H1 (cell line): ENCODE results near the gene NOD2. TPM values are rescaled to one million over a fixed set of nuclear protein-coding genes. Genes with fewer than 3 reads are reported as not detected.

Experiments
- CTCF ChIA-PET: fragments of 300-600 bp; sonication (Branson Sonifier 250); formaldehyde crosslinking; loops from one replicate; lab custom pipeline; 2021; ENCODE audit not compliant: partially characterized antibody; lab: Charles Lee
- POLR2A ChIA-PET: fragments of 300-600 bp; sonication (Branson Sonifier 250); formaldehyde crosslinking; loops from one replicate; lab custom pipeline; 2021; ENCODE audit warnings: inconsistent platforms; ENCODE audit not compliant: partially characterized antibody; lab: Charles Lee
- DNase-seq, 2 experiments: peaks; one replicate each; pipeline versions ENCODE4 v3.0.0 to v3.0.0-alpha.2; 2010 to 2022; ENCODE audit warnings: low spot score in 2 of 2, low read depth in 1 of 2, mixed read lengths in 1 of 2
- FAIRE-seq: peaks from 2 replicates; lab custom pipeline; 2011; peaks lifted over from hg19 to GRCh38; lab: Jason Lieb, UNC
- H2AFZ ChIP-seq: 2 replicates; pipeline ENCODE4 v1.8.1; 2012; ENCODE audit warnings: low read length, inconsistent platforms
- H2AK5ac ChIP-seq: 2 replicates; pipeline ENCODE4 v1.6.1; 2013; ENCODE audit warnings: low read depth, low read length
- H2BK120ac ChIP-seq: replicated peaks from 2 replicates; pipeline ENCODE3; 2013; ENCODE audit warnings: low read depth, low read length, inconsistent platforms
- H2BK12ac ChIP-seq: 2 replicates; pipeline ENCODE4 v1.6.1; 2013; ENCODE audit warnings: low read depth, low read length
- H2BK15ac ChIP-seq: 2 replicates; pipeline ENCODE4 v1.6.1; 2013; ENCODE audit warnings: low read length
- H2BK20ac ChIP-seq: 2 replicates; pipeline ENCODE4 v1.6.1; 2013; ENCODE audit warnings: low read length
- H2BK5ac ChIP-seq: 2 replicates; pipeline ENCODE4 v1.6.1; 2013; ENCODE audit warnings: low read depth, low read length
- H3K14ac ChIP-seq: 2 replicates; pipeline ENCODE4 v1.6.1; 2013; ENCODE audit warnings: inconsistent platforms; ENCODE audit not compliant: insufficient read length
- H3K18ac ChIP-seq: 2 replicates; pipeline ENCODE4 v1.6.1; 2013; ENCODE audit warnings: low read length; ENCODE audit errors: extremely low read depth
- H3K23ac ChIP-seq: 2 replicates; pipeline ENCODE4 v1.6.1; 2013; ENCODE audit warnings: inconsistent platforms; ENCODE audit not compliant: insufficient read length
- H3K23me2 ChIP-seq: 2 replicates; pipeline ENCODE4 v1.6.1; 2013; ENCODE audit warnings: low read depth, low read length
- H3K27ac ChIP-seq: 2 replicates; pipeline ENCODE4 v1.6.1; 2011; ENCODE audit warnings: low read depth, low read length, inconsistent platforms
- H3K27me3 ChIP-seq, 4 experiments: replicated peaks in 1 of 4; 1 replicate in 1 of 4; 2 replicates in 3 of 4; pipeline versions ENCODE4 v1.6.1 to v1.8.1; 2011 to 2013; ENCODE audit warnings: low read length in 3 of 4, mild to moderate bottlenecking in 3 of 4, inconsistent platforms in 2 of 4, mixed read lengths in 2 of 4, moderate library complexity in 1 of 4; ENCODE audit not compliant: control insufficient read depth in 3 of 4, insufficient read depth in 3 of 4; ENCODE audit errors: extremely low read depth in 1 of 4
- H3K36me3 ChIP-seq, 4 experiments: 2 replicates each; pipeline versions ENCODE4 v1.6.1 to v1.8.1; 2011 to 2013; ENCODE audit warnings: mild to moderate bottlenecking in 4 of 4, low read length in 3 of 4, moderate library complexity in 2 of 4, control low read depth in 1 of 4, inconsistent platforms in 1 of 4; ENCODE audit not compliant: insufficient read depth in 4 of 4, control insufficient read depth in 2 of 4
- H3K4ac ChIP-seq: replicated peaks from 2 replicates; pipeline ENCODE3; 2013; ENCODE audit warnings: low read length, low read depth, mixed read lengths, inconsistent platforms; ENCODE audit not compliant: insufficient read length
- H3K4me1 ChIP-seq, 4 experiments: replicated peaks in 1 of 4; 1 replicate in 1 of 4; 2 replicates in 3 of 4; pipeline versions ENCODE4 v1.6.1 to v1.8.1; 2011 to 2013; ENCODE audit warnings: low read length in 3 of 4, inconsistent platforms in 2 of 4, mixed read lengths in 1 of 4; ENCODE audit not compliant: insufficient read depth in 4 of 4, control insufficient read depth in 3 of 4
- H3K4me2 ChIP-seq, 2 experiments: 2 replicates each; pipeline versions ENCODE4 v1.6.1 to v1.8.1; 2011 to 2013; ENCODE audit warnings: low read depth in 2 of 2, low read length in 2 of 2, control low read depth in 1 of 2, inconsistent platforms in 1 of 2, mild to moderate bottlenecking in 1 of 2; ENCODE audit not compliant: insufficient read depth in 1 of 2
- H3K4me3 ChIP-seq, 4 experiments: fragments of 200-600, 300-600 bp in 1 of 4; sonication (generic), shearing (Covaris generic), sonication (Bioruptor Twin) in 1 of 4; 2 replicates each; pipeline versions ENCODE4 v1.5.1 to v1.8.1; 2011 to 2016; ENCODE audit warnings: low read length in 4 of 4, low read depth in 3 of 4, control low read depth in 2 of 4, inconsistent platforms in 2 of 4, mild to moderate bottlenecking in 2 of 4, mixed read lengths in 1 of 4, moderate library complexity in 1 of 4; ENCODE audit not compliant: insufficient read depth in 2 of 4; ENCODE audit errors: extremely low read depth in 1 of 4
- H3K56ac ChIP-seq: replicated peaks from 2 replicates; pipeline ENCODE3; 2013; ENCODE audit warnings: low read depth, mild to moderate bottlenecking, mixed read lengths, low read length, inconsistent platforms; ENCODE audit not compliant: insufficient read length
- H3K79me1 ChIP-seq: 2 replicates; pipeline ENCODE4 v1.6.1; 2013; ENCODE audit warnings: low read depth, low read length, control low read depth
- H3K79me2 ChIP-seq, 2 experiments: 2 replicates each; pipeline versions ENCODE4 v1.6.1 to v1.8.1; 2012 to 2013; ENCODE audit warnings: low read length in 2 of 2, mild to moderate bottlenecking in 2 of 2, inconsistent platforms in 1 of 2; ENCODE audit not compliant: insufficient read depth in 2 of 2, control insufficient read depth in 1 of 2
- H3K9ac ChIP-seq, 4 experiments: replicated peaks in 1 of 4; 1 replicate in 1 of 4; 2 replicates in 3 of 4; pipeline versions ENCODE4 v1.6.1 to v1.8.1; 2011 to 2013; ENCODE audit warnings: low read depth in 3 of 4, low read length in 3 of 4, control low read depth in 2 of 4, mild to moderate bottlenecking in 2 of 4, moderate library complexity in 2 of 4, inconsistent platforms in 1 of 4; ENCODE audit errors: extremely low read depth in 1 of 4
- H3K9me3 ChIP-seq, 2 experiments: 2 replicates each; pipeline versions ENCODE4 v1.6.1 to v1.8.1; 2012 to 2013; ENCODE audit warnings: mild to moderate bottlenecking in 2 of 2, moderate library complexity in 2 of 2, control low read depth in 1 of 2, inconsistent platforms in 1 of 2, low read depth in 1 of 2, low read length in 1 of 2, mixed read lengths in 1 of 2; ENCODE audit not compliant: insufficient read depth in 2 of 2
- H4K20me1 ChIP-seq, 2 experiments: replicated peaks in 1 of 2; 2 replicates each; pipeline versions ENCODE3 to v1.8.1; 2011 to 2013; ENCODE audit warnings: inconsistent platforms in 2 of 2, low read length in 2 of 2, mild to moderate bottlenecking in 1 of 2; ENCODE audit not compliant: insufficient read depth in 2 of 2, control insufficient read depth in 1 of 2
- H4K5ac ChIP-seq: 2 replicates; pipeline ENCODE4 v1.6.1; 2013; ENCODE audit warnings: low read length, low read depth, mixed read lengths, inconsistent platforms; ENCODE audit not compliant: insufficient read length
- H4K8ac ChIP-seq: 2 replicates; pipeline ENCODE4 v1.8.0; 2013; ENCODE audit warnings: mild to moderate bottlenecking, moderate library complexity, low read length, inconsistent platforms; ENCODE audit not compliant: insufficient read depth; ENCODE audit errors: extremely low read depth
- H4K91ac ChIP-seq: replicated peaks from 2 replicates; pipeline ENCODE3; 2013; ENCODE audit warnings: low read length, mixed read lengths, inconsistent platforms; ENCODE audit not compliant: insufficient read length
- ATF3 ChIP-seq: IDR thresholded peaks from 2 replicates; pipeline ENCODE4 v1.6.1; 2011; ENCODE audit warnings: low read depth, mild to moderate bottlenecking, low read length; ENCODE audit not compliant: insufficient read depth
- CBX8 ChIP-seq: fragments of 300-800, 300-1000 bp; sonication (generic); IDR thresholded peaks from 2 replicates; pipeline ENCODE4 v1.7.1; 2016; ENCODE audit warnings: low read depth, low read length, borderline replicate concordance
- EP300 ChIP-seq, 2 experiments: IDR thresholded peaks; 1 replicate in 1 of 2; 2 replicates in 1 of 2; pipeline ENCODE4 v1.6.1; 2011 to 2012; ENCODE audit warnings: low read depth in 2 of 2, low read length in 2 of 2, mild to moderate bottlenecking in 2 of 2, borderline replicate concordance in 1 of 2, inconsistent platforms in 1 of 2, moderate library complexity in 1 of 2
- GABPA ChIP-seq: IDR thresholded peaks from 2 replicates; pipeline ENCODE4 v1.6.1; 2011; ENCODE audit warnings: mild to moderate bottlenecking, low read length, moderate library complexity, borderline replicate concordance; ENCODE audit not compliant: insufficient read depth
- GTF2F1 ChIP-seq: IDR thresholded peaks from 2 replicates; pipeline ENCODE4 v1.6.1; 2012; ENCODE audit warnings: low read depth, low read length, improper control_type of control experiment, borderline replicate concordance
- MAX ChIP-seq: IDR thresholded peaks from 2 replicates; pipeline ENCODE4 v1.6.1; 2012; ENCODE audit warnings: inconsistent platforms
- POU5F1 ChIP-seq: IDR thresholded peaks from 2 replicates; pipeline ENCODE4 v1.6.1; 2011; ENCODE audit warnings: low read depth, mild to moderate bottlenecking, low read length, moderate library complexity
- SIN3A ChIP-seq, 2 experiments: IDR thresholded peaks in 1 of 2; conservative IDR thresholded peaks in 1 of 2; 2 replicates each; pipeline ENCODE4 v1.6.1; 2011 to 2012; ENCODE audit warnings: low read length in 2 of 2, improper control_type of control experiment in 1 of 2, low read depth in 1 of 2, mild to moderate bottlenecking in 1 of 2
- SP4 ChIP-seq: IDR thresholded peaks from 2 replicates; pipeline ENCODE4 v1.6.1; 2012; ENCODE audit warnings: low read length, inconsistent platforms
- TAF1 ChIP-seq: IDR thresholded peaks from 2 replicates; pipeline ENCODE4 v1.6.1; 2011; ENCODE audit warnings: mild to moderate bottlenecking, low read depth, low read length
- TAF7 ChIP-seq: optimal IDR thresholded peaks from 2 replicates; pipeline ENCODE3; 2011; ENCODE audit warnings: low read depth, mild to moderate bottlenecking, inconsistent platforms, low read length, moderate library complexity, borderline replicate concordance
- TBP ChIP-seq: IDR thresholded peaks from 2 replicates; pipeline ENCODE4 v1.6.1; 2011; ENCODE audit warnings: low read depth, low read length, improper control_type of control experiment
- WGBS, 2 experiments: shearing (Covaris generic) in 1 of 2; methylation state at CpG; one replicate each; pipeline versions ENCODE4 v1.1.6 to v1.1.7; 2013 to 2015; ENCODE audit warnings: low lambda C conversion rate in 2 of 2, mixed read lengths in 2 of 2, inconsistent platforms in 1 of 2, low coverage in 1 of 2, missing lambda C conversion rate in 1 of 2; ENCODE audit not compliant: insufficient replicate concordance in 2 of 2, insufficient coverage in 1 of 2, insufficient read length in 1 of 2; ENCODE audit errors: extremely low coverage in 1 of 2, missing lambda C conversion rate in 1 of 2; 5-methylcytosine and 5-hydroxymethylcytosine counted together
- polyA plus RNA-seq, 7 experiments: library from polyadenylated mRNA; depleted of rRNA in 3 of 7; stranded (reverse) in 5 of 7; unstranded in 2 of 7; fragments of >200 nt in 5 of 7; fragments of 200-250 nt in 2 of 7; gene quantifications; 1 replicate in 5 of 7; 2 replicates in 1 of 7; 4 replicates in 1 of 7; pipeline versions ENCODE4 v1.2.1 to v1.2.3, GENCODE V29; 2011 to 2013; ENCODE audit warnings: missing spikeins in 2 of 7, mixed read lengths in 2 of 7
- total RNA-seq: library from RNA; stranded (reverse); fragmentation: NEBNext Ultra II Directional; extraction: Animal tissue kit (Norgen Biotek cat#: 25700); gene quantifications from 2 replicates; pipeline ENCODE4 v1.2.1, GENCODE V29; 2021

NOD2 gene
- total and polyA plus RNA-seq, 2 of the 8 experiments (the other 6 are each of a cell fraction or from before 2014, with no cell fraction given) = 0.37 to 0.42 TPM

GRCh38 chr16:50711862-50712559, 18.6 kb downstream of the NOD2 start:
- no peak for DNase-seq
- TF ChIP-seq TAF7 (no peak), EP300 (IDR thresholded peaks at IDR 0.05; ENCODE audit: borderline replicate concordance in 1 of 2, low read depth in 2 of 2, low read length in 2 of 2) (no peak), CBX8 (no peak), MAX (no peak), TAF1 (no peak), SIN3A (conservative IDR thresholded peaks at IDR 0.05 in 1 of 2, IDR thresholded peaks at IDR 0.05 in 1 of 2; ENCODE audit: low read depth in 1 of 2, low read length in 2 of 2) (no peak), POU5F1 (no peak), GTF2F1 (no peak), ATF3 (no peak), TBP (no peak), SP4 (no peak), GABPA (no peak)

More at GRCh38 chr16:50711862-50712559, 18.6 kb downstream of the NOD2 start:
- H3K4me3 ChIP-seq = no peak overlapping the region
- H2AK5ac ChIP-seq = no peak overlapping the region
- no peaks in the 10 kb centered on the region for H3K27me3 ChIP-seq
- no peak overlapping the region for H3K23ac ChIP-seq
- no peak overlapping the region for H3K56ac ChIP-seq
- H3K4ac ChIP-seq = no peak overlapping the region
- 93% methylated on average over 25 of the region's 25 CpGs; no CpG with 5 or more reads in 1 of the 2 experiments for WGBS, 2 experiments
- POLR2A ChIA-PET = no interaction called here
- H3K18ac ChIP-seq = no peak overlapping the region
- CTCF ChIA-PET = interaction anchor here (0.7 to 2.5 kb wide), 4 partner anchors 9 to 94 kb away, joined by 3 to 9 read pairs (median 4); no protein-coding TSS in a partner anchor
- no peak overlapping the region for H4K91ac ChIP-seq
- no peak overlapping the region for H4K8ac ChIP-seq
- H3K27ac ChIP-seq = no peak overlapping the region
- H4K20me1 ChIP-seq = no peaks in the 10 kb centered on the region
- H2BK20ac ChIP-seq = no peak overlapping the region
- H3K36me3 ChIP-seq = no peaks in the 10 kb centered on the region
- no peak for FAIRE-seq
- peaks cover 2% of the 10 kb centered on the region; the same call in 1 of the 2 replicates for H3K23me2 ChIP-seq
- no peak overlapping the region for H2BK12ac ChIP-seq
- H2AFZ ChIP-seq = no peak overlapping the region
- no peak overlapping the region for H4K5ac ChIP-seq
- H3K9ac ChIP-seq = no peak overlapping the region
- H3K4me2 ChIP-seq = no peak overlapping the region
- peaks cover 0 to 3% (median 0%) of the 10 kb centered on the region in 4 experiments; a peak in 1 of 7 replicates for H3K4me1 ChIP-seq
- H2BK15ac ChIP-seq = no peak overlapping the region
- no peak overlapping the region for H2BK120ac ChIP-seq
- no peaks in the 10 kb centered on the region for H3K9me3 ChIP-seq
- H3K14ac ChIP-seq = no peak overlapping the region
- no peak overlapping the region for H2BK5ac ChIP-seq
- no peaks in the 10 kb centered on the region for H3K79me2 ChIP-seq
- no peaks in the 10 kb centered on the region for H3K79me1 ChIP-seq
